Stimulated activated naive CD4-positive, alpha-beta T cell treated with Interleukin-2 at 50 U/mL for 16 hours (primary cell): Measurements from ENCODE around the gene ACAN.
A peak's percentile ranks its signal among the peaks of the same experiment; 100 is the strongest.

Experiments used
- DNase-seq: peaks from one replicate; lab custom pipeline; 2025; lab: John Stamatoyannopoulos, UW

The ACAN gene

DNA sequence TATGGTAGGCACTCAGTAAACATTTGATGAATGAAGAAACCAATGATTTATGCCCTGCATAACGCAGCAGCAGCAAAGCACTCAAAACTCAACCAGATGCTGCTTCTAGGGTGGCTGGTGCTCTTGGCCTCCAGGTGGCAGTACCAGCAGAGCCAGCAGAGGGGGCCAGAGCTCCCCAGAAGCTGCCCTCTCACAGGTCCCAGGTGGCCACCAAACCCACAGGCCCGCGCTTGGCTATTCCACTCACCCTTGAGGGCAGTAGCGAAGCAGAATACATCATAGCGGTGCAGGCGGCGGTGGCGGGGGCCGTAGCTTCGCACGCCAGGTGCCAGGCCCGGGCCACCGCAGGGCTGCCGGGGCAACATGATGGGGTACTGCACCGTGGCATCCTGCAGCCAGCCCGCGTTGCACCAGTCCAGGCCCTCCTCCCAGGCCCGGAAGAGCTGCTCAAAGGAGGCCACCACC is 75.5 kb downstream of the ACAN start:
- DNase-seq: peak; percentile 16

DNA sequence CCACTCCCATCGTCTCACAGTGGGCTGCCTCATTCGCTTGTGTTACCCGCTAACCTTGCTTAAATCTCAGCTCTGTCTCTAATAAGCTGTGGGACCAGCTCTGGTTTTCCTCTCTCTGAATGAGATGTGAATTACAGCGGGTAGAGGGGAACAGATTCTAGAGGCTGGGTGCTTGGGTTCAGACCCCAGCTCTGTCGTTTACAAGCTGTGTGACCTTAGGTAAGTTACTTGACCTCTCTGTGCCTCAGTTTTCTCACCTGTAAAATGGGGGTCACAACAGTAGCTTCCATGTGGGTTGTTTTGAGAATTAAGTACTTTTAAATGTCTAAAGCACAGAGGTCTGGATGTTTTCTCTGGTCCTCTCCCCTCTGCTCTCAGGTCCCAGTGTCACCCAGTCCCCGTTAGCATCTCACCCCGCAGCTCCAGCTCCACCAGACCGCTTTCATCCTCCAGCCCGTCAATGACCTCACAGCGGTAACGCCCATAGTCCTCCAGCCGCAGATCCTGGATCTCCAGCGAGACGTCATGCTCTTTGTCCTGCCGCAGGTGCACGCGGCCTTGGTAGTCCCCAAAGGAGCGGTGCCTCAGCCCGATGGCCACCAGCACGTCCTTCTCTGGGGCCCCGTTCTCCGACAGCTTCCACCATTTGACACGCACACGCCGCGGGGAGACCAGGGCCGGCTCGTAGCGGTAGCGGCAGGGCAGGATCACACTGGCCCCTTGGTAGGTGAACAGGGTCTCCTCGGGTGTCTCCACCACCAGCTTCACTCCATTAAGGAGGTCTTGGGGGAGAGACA is 77.9 kb downstream of the ACAN start:
- no peak for DNase-seq

DNA sequence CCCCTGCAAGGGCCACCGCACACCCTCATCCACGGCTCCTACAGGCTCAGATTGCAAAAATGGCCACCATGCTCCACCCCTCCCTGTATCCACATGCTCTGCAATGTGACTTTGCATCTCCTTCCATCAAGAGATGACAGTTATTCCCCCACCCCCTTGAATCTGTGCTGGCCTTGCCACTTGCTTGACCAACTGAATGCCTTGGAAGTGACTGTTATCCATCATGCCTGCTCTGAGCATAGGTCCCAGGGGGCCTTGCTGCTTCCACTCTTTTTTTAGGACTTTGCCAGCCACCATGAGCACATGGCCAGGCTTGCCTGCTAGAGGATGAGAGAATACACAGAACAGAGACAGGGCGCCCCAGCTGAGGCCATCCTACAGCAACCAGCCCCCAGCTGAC is 78.5 kb downstream of the ACAN start:
- no peak for DNase-seq

GRCh38 chr15:88882785-88883184 is 79.5 kb downstream of the ACAN start:
- DNase-seq: no peak

GRCh38 chr15:88887068-88887580 is 83.9 kb downstream of the ACAN start:
- no peak for DNase-seq

DNA sequence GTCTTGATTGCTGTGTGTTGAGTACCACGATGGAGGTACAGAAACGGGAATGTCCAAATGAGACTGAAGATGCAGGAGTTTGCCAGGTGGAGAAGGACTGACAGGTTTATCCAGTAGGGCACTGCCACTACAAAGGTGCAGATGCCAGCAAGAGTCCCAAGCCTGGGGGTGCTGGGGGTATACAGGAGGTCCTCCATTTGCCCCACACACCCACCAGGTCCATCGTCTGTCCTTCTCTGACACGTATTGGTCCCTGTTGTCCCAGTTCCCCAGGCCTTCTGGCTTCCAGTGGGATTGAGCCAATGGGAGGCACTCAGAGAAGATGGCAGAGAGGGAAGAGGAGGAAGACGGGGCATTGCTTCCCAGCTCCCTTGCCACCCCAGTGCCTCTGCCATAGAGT is 85.5 kb downstream of the ACAN start:
- DNase-seq: no peak

DNA sequence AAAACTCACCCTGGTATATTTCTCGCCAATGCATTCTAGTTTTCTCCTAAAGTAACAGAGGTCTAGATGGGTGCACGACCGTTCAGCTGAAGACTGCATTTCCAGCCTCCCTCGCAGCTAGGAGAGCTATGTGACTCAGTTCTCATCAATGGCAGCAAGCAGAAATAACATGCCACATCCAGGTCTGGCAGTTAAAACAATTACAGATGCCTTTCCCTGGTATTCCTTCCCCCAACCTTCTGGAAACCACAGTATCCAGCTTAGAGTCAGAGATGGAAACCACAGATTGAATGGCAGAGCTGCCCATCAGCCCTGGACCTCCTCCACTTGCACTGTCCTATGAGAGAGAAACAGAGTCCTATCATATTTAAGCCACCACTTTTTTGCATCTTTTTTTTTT is 87.3 kb downstream of the ACAN start:
- no peak for DNase-seq

GRCh38 chr15:88891540-88892254 is 88.5 kb downstream of the ACAN start:
- no peak for DNase-seq

GRCh38 chr15:88894348-88894818 is 91.1 kb downstream of the ACAN start:
- DNase-seq: peak; percentile 80

GRCh38 chr15:88894819-88895767 is 91.9 kb downstream of the ACAN start, which contains the start of gene HAPLN3:
Gene HAPLN3 (minus strand): TSS chr15:88895544. CDS start chr15:88887298, 8,246 bp downstream.
- DNase-seq: peak; percentile 61

DNA sequence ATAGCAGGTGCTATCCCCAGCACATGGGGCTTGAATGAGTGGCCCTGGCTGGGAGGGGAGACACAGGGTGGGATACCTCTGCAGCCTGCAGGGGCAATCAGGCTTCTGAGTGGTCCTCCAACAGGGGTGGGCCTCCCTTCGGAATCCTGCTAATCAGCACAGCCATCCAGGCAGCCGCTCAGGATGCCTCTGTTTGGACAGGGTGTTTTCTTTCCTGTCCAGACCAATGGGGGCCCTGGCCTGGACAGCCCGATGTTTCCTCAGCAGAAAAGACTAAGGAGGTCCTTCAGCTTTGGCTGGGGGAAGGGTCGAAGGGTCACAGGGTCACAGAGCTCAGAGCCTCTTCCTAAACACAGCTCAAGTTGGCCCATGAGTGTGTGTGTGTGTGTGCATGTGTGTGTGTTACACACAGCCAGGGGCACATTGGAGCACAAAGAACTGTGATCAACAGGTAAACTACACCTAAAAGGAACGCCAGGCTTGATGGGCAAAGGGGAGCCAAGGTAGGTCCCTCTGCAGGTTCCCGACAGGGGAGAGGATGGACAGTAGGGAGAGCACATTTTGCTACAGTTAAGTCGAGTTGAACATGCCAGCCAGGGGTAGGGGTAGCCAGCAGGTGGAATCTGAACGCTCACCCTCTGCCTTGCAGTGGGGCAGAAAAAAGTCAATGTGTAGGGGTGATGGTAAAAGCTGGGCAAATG is 93.2 kb downstream of the ACAN start:
- DNase-seq: no peak

DNA sequence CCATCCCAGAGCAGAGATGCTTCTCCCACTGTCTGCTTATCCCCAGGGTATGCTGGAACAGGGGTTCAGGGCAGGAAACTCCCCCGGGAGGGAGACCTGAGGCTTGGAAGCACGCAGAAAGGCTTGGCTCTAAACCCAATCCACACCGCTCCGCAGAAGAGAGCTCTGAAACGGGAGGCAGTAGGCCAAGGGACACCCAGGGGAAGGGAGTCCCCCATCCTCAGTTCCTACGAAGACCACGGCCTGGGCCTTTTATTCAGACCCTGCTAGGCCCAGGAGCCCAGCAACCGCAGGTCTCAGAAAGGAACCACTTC is 93.9 kb downstream of the ACAN start:
- no peak for DNase-seq

GRCh38 chr15:88897456-88898194 is 94.4 kb downstream of the ACAN start:
- DNase-seq: peak; percentile 77

GRCh38 chr15:88898736-88899135 is 95.5 kb downstream of the ACAN start:
- DNase-seq: no peak

GRCh38 chr15:88899251-88899650 is 96.0 kb downstream of the ACAN start:
- DNase-seq: no peak

DNA sequence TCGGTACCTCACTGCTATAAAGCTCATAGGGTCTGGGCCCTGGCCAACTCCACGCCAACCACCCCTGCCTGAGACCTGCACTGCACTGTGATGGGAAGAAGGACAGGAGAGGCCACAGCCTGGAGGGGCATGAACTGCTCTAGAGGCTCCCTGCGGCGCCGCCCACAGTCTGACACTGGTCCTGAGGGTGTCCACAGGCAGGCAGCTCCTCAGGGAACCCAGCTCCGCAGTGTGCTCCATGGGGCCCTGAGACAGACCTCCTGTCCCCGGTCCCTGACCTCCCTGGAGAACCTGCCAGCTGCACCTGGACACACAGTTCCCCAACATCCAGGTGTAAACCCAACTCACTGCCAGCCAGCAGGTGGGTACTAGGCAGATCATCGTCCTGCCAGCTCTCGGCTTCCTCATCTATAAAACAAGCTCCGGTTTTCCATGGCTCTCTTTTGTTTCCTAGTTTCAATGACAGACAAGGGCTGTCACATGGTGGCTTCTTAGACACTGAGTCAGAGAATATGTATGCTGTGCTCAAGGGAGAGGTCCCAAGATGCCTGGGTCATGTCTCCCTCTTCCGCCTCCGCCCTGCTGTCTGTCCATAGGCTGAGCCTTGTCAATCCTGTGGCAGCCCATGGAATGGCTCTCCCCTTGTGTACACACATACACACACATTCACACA is 97.2 kb downstream of the ACAN start:
- no peak for DNase-seq

DNA sequence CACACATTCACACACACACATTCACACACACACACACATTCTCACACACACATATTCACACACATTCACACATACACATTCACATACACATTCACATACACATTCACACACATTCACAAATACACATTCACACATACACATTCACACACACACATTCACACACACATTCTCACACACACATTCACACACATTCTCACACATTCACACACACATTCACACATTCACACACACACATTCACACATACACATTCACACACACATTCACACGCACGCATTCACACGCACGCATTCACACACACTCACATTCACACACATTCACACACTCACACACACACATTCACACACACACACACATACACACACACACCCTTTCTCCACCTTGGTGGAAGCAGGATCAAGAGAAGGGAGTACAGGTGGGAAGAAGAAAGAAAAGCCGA is 97.8 kb downstream of the ACAN start:
- DNase-seq: no peak

DNA sequence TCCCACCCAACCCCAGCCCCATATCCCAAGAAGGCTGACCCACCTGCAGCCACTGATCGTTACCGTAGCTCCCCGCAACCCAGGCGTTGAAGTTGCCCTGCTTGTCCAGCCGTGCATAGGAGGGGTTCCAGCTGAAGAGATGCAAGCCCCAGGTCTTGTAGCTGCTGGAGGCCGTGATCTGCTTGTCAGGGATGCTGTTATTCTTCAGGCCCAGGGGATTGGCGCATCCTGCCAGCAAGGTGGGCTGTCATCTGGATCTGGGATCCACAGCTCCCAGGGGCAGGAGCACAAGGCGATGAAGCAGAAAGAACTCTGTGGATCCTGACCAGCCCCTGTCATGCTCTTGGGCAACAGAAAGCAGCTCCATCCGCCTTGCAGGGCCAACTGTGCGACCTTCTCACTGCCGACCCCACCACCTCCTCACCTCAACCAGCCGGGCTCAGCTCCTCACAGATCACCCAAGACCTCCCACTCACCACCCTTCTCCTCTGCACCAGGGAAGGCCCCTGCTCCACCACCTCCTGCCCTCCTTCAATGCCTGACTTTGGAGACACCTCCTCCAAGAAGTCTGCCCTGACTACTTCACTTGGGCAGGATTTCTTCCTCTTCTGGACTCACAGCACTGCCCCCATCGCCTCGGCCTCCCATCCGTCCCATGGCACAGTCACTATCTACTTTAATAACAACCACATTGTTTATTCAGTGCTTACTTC is 98.4 kb downstream of the ACAN start:
- no peak for DNase-seq

DNA sequence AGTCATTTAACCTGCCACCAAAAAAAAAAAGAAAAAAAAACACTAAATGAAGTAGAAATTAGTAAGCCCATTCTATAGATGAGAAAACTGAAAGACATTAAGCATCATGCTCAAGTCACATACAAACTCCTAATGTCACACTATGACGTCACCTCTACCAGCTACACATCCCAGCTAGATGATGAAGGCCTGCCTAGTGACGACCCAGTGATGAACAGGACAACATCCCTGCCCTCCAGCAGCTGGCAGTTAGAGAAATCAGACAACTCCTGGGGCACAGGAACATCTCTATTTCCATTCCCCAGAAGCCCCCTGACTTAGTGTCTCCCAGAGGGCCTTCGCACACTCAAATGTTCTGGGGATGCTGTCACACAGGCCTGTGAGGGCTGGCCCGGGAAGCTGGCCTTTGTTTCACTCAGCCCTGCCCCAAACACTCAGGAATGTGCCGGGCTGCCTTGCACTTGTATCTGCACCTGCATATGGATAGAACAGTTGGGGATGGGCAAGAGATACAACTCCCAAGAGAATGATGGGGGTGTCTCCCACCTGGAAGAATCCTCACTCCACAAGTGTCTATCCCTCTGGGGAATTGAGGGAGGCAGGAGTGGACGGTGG is 99.1 kb downstream of the ACAN start:
- DNase-seq: no peak
